ENCODE measurements around the gene TRIO.

The TRIO gene

GRCh38 chr5:14405267-14405666, 262.1 kb downstream of the TRIO start:
- no peak for DNase-seq

GRCh38 chr5:14405706-14406553, 262.8 kb downstream of the TRIO start:
- DNase-seq = no peak

GRCh38 chr5:14406554-14406849, 263.4 kb downstream of the TRIO start:
- DNase-seq = no peak

- no peak for DNase-seq
Observed at GRCh38 chr5:14407051-14407450, 263.9 kb downstream of the TRIO start.

- no peak for DNase-seq
Observed at GRCh38 chr5:14407746-14408175, 264.6 kb downstream of the TRIO start.

GRCh38 chr5:14408969-14409586, 265.9 kb downstream of the TRIO start:
- DNase-seq = no peak

GRCh38 chr5:14410068-14410393, 266.9 kb downstream of the TRIO start:
- DNase-seq = no peak

GRCh38 chr5:14410394-14411201, 267.5 kb downstream of the TRIO start:
- no peak for DNase-seq

- DNase-seq = no peak
Observed at GRCh38 chr5:14411216-14411615, 268.1 kb downstream of the TRIO start.

- peak; percentile 54 for DNase-seq
Observed at GRCh38 chr5:14413331-14413750, 270.2 kb downstream of the TRIO start.

- peak; percentile 17 for DNase-seq
Observed at GRCh38 chr5:14414007-14414406, 270.9 kb downstream of the TRIO start.

GRCh38 chr5:14414656-14415023, 271.5 kb downstream of the TRIO start:
- DNase-seq = no peak

GRCh38 chr5:14415024-14415697, 272.0 kb downstream of the TRIO start:
- peak; percentile 81 for DNase-seq

- peak; percentile 77 for DNase-seq
Observed at GRCh38 chr5:14415698-14416074, 272.5 kb downstream of the TRIO start.

GRCh38 chr5:14416621-14417275, 273.6 kb downstream of the TRIO start:
- DNase-seq = peak; percentile 35

GRCh38 chr5:14417276-14417730, 274.2 kb downstream of the TRIO start:
- DNase-seq = no peak

GRCh38 chr5:14417792-14418765, 274.9 kb downstream of the TRIO start:
- no peak for DNase-seq

- DNase-seq = no peak
Observed at GRCh38 chr5:14419686-14420085, 276.5 kb downstream of the TRIO start.

- DNase-seq = no peak
Observed at GRCh38 chr5:14420101-14420811, 277.1 kb downstream of the TRIO start.

- no peak for DNase-seq
Observed at GRCh38 chr5:14421851-14422250, 278.7 kb downstream of the TRIO start.
